Ovary (tissue), 3 donors: ENCODE data around the gene STK39.

Experiments used
- POLR2A ChIP-seq: fragments of 450-650 bp; IDR thresholded peaks from one replicate; pipeline ENCODE4 v1.6.1; 2017; ENCODE audit warnings: antibody characterized with exemption, mild to moderate bottlenecking, moderate library complexity
- TF ChIP-seq, protein P1 (sequence below), 3 donors: fragments of 450-650 bp in 2 of 3; fragments of 200-600 bp in 1 of 3; IDR thresholded peaks; one replicate each; pipeline versions ENCODE4 v1.5.1 to v1.8.0; 2016 to 2022; ENCODE audit warnings: antibody characterized with exemption in 3 of 3, mild to moderate bottlenecking in 1 of 3
- donor health status: DM: no; HTN: no; CAD: no.

- TF ChIP-seq, protein P1, sequence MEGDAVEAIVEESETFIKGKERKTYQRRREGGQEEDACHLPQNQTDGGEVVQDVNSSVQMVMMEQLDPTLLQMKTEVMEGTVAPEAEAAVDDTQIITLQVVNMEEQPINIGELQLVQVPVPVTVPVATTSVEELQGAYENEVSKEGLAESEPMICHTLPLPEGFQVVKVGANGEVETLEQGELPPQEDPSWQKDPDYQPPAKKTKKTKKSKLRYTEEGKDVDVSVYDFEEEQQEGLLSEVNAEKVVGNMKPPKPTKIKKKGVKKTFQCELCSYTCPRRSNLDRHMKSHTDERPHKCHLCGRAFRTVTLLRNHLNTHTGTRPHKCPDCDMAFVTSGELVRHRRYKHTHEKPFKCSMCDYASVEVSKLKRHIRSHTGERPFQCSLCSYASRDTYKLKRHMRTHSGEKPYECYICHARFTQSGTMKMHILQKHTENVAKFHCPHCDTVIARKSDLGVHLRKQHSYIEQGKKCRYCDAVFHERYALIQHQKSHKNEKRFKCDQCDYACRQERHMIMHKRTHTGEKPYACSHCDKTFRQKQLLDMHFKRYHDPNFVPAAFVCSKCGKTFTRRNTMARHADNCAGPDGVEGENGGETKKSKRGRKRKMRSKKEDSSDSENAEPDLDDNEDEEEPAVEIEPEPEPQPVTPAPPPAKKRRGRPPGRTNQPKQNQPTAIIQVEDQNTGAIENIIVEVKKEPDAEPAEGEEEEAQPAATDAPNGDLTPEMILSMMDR (IDR thresholded peaks at IDR 0.05): no peak
- no peak for TF ChIP-seq POLR2A
These were observed 43.4 kb downstream of the STK39 start for GRCh38 chr2:168203762-168204693.
